ENCODE results near the gene KCNC1. TPM values are rescaled to one million over a fixed set of nuclear protein-coding genes. Genes with fewer than 3 reads are reported as not detected.

The KCNC1 gene
- total RNA-seq, 1 experiment from 2014 or later: 0.04 TPM

- TF ChIP-seq, protein P1, sequence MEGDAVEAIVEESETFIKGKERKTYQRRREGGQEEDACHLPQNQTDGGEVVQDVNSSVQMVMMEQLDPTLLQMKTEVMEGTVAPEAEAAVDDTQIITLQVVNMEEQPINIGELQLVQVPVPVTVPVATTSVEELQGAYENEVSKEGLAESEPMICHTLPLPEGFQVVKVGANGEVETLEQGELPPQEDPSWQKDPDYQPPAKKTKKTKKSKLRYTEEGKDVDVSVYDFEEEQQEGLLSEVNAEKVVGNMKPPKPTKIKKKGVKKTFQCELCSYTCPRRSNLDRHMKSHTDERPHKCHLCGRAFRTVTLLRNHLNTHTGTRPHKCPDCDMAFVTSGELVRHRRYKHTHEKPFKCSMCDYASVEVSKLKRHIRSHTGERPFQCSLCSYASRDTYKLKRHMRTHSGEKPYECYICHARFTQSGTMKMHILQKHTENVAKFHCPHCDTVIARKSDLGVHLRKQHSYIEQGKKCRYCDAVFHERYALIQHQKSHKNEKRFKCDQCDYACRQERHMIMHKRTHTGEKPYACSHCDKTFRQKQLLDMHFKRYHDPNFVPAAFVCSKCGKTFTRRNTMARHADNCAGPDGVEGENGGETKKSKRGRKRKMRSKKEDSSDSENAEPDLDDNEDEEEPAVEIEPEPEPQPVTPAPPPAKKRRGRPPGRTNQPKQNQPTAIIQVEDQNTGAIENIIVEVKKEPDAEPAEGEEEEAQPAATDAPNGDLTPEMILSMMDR (conservative IDR thresholded peaks at IDR 0.05): no peak
- Histone ChIP-seq H3K18ac (ENCODE audit: insufficient read length, low read depth, low read length) (no peak overlapping the region), H2BK15ac (ENCODE audit: low read depth, low read length) (no peak overlapping the region), H3K4me2 (ENCODE audit: insufficient read depth, insufficient read length, low read length) (no peak overlapping the region), H3K9ac (ENCODE audit: extremely low read depth, insufficient read length, low read length) (no peak overlapping the region), H3K23ac (ENCODE audit: insufficient read length, low read depth, low read length) (no peak overlapping the region), H2BK5ac (ENCODE audit: insufficient read length, low read length) (no peak overlapping the region), H2AFZ (ENCODE audit: low read length) (no peak overlapping the region), H2BK12ac (ENCODE audit: insufficient read length, low read depth, low read length) (no peak overlapping the region), H3T11ph (ENCODE audit: low read length) (no peak overlapping the region), H4K91ac (ENCODE audit: insufficient read length, low read depth, low read length) (no peak overlapping the region), H4K8ac (replicated peaks; ENCODE audit: insufficient read length, low read depth, low read length) (no peak overlapping the region), H2BK120ac (ENCODE audit: low read depth, low read length, poor library complexity, severe bottlenecking) (no peak overlapping the region), H3K14ac (ENCODE audit: insufficient read depth, low read length) (no peak overlapping the region), H2BK20ac (ENCODE audit: low read depth, low read length, poor library complexity, severe bottlenecking) (no peak overlapping the region), H3K56ac (ENCODE audit: insufficient read length, low read depth, low read length) (no peak overlapping the region), H3K9me3 (ENCODE audit: control insufficient read depth, low read depth, low read length) (no peaks in the 10 kb centered on the region), H3K79me1 (ENCODE audit: insufficient read depth, low read depth, low read length, poor library complexity, severe bottlenecking) (no peaks in the 10 kb centered on the region), H4K5ac (ENCODE audit: insufficient read length, low read depth, low read length) (no peak overlapping the region), H3K4me1 (ENCODE audit: insufficient read depth, low read length) (0 out of 2 replicates have a peak, but pooled peaks cover 2% of the 10 kb centered on the region), H3K27ac (ENCODE audit: insufficient read length, low read depth, low read length) (no peak overlapping the region), H4K20me1 (ENCODE audit: control insufficient read depth, insufficient read depth, insufficient read length) (no peaks in the 10 kb centered on the region), H3K79me2 (ENCODE audit: insufficient read depth, low read length) (no peaks in the 10 kb centered on the region), H2AK5ac (ENCODE audit: insufficient read length, low read length) (no peak overlapping the region), H3K27me3 (ENCODE audit: insufficient read depth, low read length) (0 out of 2 replicates have a peak, but pooled peaks cover 2% of the 10 kb centered on the region), H3K4ac (ENCODE audit: low read depth, low read length) (no peak overlapping the region), H3K23me2 (ENCODE audit: insufficient read length, low read depth, low read length, poor library complexity, severe bottlenecking) (no peaks in the 10 kb centered on the region)
- peaks cover 10% of the 10 kb centered on the region for H3K27me3 Mint-ChIP-seq (ENCODE audit: low read depth)
- peaks cover 21 to 26% of the 10 kb centered on the region in 2 experiments for H3K4me1 Mint-ChIP-seq
- no peak for DNase-seq
- peak overlapping the region in 1 of 3 experiments; percentile 80; a peak in 1 of 7 replicates for H3K27ac Mint-ChIP-seq
- peaks cover 0 to 6% (median 2%) of the 10 kb centered on the region in 3 experiments; a peak in 3 of 7 replicates for H3K36me3 Mint-ChIP-seq (ENCODE audit: insufficient read depth in 1 of 3, low read depth in 3 of 3)
- H3K9me3 Mint-ChIP-seq: peaks cover 2 to 7% of the 10 kb centered on the region in 2 experiments; a peak in 2 of 5 replicates
- WGBS (ENCODE audit: extremely low coverage, insufficient read length, low lambda C conversion rate): no CpG with 5 or more reads among the region's 3 CpGs
- H3K4me3 Mint-ChIP-seq: no peak overlapping the region
Measured at GRCh38 chr11:17798716-17799115, 64.1 kb downstream of the KCNC1 start.
